NCI-H1105 (cell line): ENCODE measurements around the gene PLEKHG5.
"Not testable (repeated sequence)": the region's sequence is repeated elsewhere in the genome, so short reads cannot be mapped to it uniquely, and the experiment has no call there.

Source experiments
- DNase-seq: peaks from one replicate; lab custom pipeline; 2025; lab: John Stamatoyannopoulos, UW

PLEKHG5 gene

DNA sequence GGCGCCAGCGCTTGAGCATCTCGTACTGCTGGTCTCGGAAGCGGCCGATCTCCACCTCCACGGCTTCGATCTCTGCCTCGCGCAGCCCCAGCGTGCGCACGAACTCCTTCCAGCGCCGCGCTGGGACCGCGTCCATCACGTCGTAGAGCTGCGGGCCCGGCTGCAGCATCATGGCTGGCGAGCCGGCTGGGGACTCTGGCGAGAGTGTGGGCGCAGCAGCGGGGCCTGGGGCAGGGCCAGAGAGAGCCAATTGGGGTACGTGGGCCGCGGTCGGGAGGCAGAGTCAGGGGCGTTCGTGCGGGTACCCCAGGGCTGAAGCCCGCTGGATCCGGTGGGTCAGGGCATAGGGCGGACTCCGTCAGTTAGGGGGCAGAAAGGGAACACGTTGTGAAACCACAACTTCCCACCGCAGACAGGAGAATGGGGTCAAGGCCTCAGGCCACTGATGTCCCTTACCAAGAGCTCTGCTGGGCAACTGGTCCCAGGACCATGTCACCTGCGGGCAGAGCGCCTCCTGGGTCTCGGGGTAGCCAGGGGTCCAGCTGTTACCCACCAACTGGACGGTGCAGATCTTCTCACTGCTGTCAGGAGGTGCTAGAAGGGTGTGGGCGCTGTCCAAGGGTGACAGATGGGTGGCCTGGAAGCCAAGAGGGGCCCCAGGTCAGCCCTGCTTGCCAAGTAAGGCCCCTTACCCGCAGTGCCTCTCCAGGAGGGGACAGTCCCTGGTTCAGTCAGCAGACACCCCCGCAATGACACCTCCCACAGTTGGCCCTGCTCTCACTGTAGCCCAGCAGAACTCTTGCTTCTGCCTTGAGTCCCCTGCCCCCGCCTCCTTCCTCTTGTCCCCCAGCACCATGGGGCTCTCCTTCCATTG, 29.7 kb downstream of the PLEKHG5 start:
- DNase-seq = no peak

- DNase-seq = no peak
Observed at GRCh38 chr1:6461051-6461530, 30.4 kb downstream of the PLEKHG5 start.

DNA sequence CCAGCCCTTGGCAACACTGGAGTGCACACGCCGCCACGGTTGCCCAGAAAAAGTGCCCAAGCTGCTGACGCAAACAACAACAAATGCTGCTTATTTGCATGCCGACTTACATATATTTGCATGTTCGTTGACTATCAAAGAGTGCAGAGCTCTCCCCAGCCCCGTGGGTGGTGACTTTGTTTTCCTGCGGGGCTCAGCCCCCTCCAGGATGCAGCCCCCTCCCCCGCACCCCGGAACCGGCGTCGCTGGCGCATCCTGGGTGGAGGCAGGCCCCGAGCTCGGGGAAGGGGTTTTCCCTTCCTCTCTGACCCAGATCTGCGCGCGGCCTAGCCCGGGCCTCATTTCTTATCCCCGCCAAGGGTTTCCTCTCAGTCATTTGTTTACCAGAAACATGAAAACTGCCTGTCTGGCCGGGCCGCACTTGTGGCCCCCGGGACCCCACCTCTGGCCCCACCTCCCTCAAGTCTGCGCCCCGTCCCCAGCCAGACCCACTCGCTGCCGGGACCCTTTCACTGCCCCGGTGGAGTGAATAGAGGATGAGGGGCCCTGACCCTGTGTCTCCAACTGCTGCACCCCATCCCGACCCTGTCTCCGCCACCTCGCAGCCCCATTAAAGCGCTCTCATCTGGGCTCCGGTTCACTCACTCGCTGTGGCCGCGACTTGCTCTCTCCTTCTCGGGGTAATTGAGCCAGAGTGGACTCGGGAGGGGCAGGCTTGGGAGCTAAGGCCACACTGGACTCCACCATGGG, 31.0 kb downstream of the PLEKHG5 start:
- no peak for DNase-seq

DNA sequence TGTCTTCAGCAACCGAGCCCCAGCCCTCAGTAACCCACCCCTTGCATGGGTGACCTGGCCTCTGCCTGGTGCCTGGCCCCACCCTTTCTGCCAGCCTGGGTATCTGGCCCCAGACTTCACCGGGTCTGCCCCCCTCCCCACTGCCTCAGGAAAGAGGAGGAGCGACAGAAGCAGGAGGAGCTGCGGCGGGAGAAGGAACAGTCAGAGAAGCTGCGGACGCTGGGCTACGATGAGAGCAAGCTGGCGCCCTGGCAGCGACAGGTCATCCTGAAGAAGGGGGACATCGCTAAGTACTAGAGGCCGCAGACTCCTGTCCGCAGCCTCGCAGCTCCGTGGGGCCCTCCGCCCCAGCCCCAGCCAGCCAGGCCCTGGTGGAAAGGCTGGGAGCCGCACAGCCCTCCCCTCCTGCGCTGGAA, 31.6 kb downstream of the PLEKHG5 start:
- DNase-seq = no peak

- DNase-seq = no peak
Observed at GRCh38 chr1:6456800-6457466, 34.5 kb downstream of the PLEKHG5 start.

DNA sequence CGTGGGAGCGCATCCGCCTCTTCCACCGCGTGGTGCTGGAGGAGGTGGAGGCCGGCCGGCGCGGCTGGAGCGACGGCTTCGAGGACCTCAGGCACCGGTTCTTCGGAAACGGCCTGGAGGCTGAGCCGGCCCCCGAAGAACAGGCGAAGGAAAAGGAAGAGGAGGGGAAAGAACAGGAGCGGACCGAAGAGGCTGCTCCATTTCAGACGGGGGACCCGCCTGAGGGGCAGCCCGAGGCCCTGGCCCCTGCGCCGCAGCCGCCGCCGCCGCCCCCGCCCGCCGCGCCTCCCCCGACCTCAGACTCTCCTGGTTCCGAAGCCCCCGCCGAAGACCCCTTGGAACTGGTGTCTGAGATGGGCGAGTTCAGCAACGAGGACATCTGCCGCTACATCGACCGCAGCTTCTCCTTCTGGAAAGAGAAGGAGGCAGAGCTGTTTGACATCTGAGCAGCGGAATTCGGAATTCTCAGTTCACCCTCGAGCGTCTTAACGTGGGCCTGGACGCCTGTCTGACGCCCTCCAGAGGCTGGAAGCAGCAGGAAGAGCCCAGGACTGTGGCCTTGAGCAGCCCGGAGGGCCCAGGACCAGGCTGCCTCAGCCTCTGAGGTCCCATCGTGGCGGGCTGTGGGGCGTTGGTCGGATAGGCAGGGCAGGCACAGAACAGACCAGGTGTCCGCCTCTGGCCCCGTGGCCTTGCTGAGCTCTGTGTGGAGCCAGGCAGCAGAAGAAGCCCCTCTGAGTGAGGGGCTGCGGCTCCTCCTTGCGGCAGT, 35.5 kb downstream of the PLEKHG5 start:
- DNase-seq = not testable (repeated sequence)

DNA sequence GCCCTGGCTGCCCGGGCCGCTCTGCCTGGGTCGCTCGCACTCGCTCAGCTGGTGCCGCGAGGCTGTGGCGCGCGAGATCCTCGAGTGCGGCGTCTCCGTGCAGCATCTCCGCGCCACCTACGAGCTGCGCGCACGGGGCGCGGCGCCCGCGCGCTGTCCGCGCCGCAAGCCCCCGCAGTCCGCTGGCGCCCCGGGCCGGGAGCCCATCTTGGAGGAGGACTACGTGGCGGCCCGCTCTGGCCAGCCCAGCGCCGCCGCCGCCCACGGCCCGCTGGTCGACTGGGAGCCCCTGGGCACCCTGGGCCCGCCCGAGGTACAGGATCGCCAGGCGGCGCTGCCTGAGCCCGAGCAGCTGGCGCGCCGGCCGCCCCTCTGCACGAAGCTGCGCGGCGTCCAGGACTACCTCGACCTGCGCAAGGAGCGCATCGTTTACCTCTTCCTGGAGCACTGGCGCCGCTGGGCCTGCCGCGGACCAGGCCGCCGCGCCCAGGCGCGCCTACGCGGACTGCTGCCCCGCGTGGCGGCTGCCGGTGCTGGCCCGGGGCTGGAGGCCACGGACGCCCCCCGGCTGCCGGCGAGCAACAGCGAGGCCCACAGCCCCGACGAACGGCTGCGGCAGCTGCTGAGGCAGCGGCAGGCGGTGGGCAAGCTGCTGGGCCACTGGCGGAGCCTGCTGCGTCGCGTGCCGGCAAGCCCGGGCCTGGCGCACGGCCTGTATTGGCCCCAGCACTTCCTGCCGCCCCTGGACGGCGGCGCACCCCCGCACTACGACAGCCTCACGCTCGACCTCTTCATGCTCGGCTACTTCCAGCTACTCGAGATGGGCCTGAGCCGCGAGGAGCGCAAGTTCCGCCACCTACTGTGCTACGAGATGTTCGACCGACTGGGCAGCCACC, 36.4 kb downstream of the PLEKHG5 start:
- DNase-seq = no peak

- DNase-seq = not testable (repeated sequence)
Observed at GRCh38 chr1:6453895-6454855, 37.3 kb downstream of the PLEKHG5 start.

DNA sequence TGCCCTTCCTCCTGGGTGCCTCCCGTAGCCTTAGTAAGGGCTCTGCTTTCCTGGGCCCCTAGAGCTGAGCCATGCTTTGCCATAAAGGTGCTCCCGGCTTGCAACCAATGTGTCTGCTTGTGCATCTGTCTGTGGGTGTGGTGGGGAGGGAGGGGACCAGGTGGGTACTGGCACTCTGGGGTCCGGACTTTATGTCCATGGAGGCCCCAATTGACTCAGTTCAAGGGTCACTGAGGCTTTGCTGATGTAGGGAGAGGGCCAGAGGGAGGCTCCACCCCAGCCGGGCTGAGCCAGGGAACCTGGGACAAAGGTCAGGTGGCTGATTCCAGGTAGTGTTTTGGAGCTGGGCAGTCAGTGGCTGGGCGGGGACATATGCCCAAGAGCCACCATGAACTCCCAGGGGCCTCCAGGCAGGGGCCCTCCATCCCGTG, 40.5 kb downstream of the PLEKHG5 start:
- DNase-seq = no peak

DNA sequence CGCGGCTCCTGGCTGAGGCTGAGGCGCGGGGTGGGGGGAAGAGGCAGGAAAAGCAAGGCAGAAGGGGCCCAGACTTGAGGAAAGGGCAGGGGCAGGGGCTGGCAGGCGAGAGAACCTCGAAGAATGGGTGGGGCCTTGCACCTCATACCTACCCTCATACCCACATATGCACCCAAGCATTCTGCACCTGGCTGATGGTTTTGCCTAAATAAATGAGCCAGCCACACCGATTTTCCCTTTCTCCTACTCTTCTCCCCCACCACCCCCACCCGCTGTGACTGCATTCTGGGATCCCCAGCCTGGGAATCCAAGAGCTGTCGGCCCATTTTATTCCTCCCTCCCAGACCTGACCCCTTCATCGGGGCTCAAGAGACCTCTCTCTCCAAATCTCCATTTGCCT, 41.0 kb downstream of the PLEKHG5 start:
- DNase-seq = not testable (repeated sequence)

- DNase-seq = no peak
Observed at GRCh38 chr1:6450005-6450450, 41.4 kb downstream of the PLEKHG5 start.

GRCh38 chr1:6448749-6449631, 42.5 kb downstream of the PLEKHG5 start:
- peak; percentile 59 for DNase-seq

- peak; percentile 96 for DNase-seq
Observed at GRCh38 chr1:6447818-6448748, 43.4 kb downstream of the PLEKHG5 start.

DNA sequence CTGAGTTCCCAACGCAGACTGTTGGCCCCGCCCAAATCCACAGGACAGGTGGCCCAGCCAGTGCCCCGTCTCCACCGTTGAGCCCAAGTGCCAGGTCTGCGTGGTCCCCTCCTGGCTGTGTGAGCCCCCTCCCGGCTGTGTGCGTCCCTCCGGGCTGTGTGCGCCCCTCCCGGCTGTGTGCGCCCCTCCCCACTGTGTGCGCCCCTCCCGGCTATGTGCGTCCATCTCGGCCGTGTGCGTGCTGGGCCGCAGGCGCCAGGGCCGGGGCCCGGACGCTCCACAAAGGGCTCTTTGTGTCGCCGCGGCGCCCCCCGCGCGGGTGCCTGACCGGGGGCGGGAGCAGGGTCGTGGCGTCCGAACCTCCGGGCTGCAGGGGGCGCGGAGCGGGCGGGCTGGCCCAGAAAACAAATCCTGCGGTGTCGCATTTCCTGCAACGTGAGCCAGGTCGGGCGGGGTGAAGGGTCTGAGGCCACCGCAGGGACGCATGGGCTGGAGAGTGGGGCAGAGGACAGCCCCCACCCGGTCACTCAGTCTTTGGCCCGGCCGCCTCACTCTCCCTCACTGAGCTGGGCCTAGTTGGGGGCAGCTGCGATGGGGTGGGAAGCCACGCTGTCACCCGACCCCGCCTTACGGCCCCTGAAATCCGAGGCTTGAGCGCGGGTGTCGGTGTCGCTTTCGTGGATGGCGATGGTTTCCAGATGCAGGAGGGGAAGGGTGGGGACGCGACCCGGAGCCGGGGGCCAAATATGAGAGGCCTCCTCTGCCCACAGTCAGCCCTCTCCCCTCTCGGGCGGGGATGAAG, 44.2 kb downstream of the PLEKHG5 start:
- DNase-seq = peak; percentile 41

DNA sequence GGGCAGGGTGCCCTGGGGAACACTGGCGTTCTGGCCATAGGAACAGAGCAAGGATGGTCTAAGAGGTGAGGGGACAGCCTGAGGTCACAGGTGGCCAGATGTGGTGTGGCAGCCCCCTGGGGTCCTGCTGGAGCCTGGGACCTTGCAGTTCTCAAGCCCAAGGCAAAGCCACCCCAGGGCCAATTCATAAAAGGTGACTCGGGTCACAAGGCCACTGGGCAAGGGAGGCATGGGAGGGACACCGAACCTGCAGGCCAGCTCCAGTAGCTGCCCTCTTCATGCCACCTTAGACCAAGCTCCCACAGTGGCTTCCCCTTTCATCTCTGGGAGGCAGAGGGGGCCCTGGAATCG, 44.8 kb downstream of the PLEKHG5 start:
- no peak for DNase-seq

- not testable (repeated sequence) for DNase-seq
Observed at GRCh38 chr1:6445929-6446328, 45.5 kb downstream of the PLEKHG5 start.
